Activated naive CD4-positive, alpha-beta T cell treated with anti-CD3 and anti-CD28 coated beads, Interleukin-2, amount 10 ng/mL, durations not matched to agents 5 hours and 36 hours (primary cell): ENCODE results near the gene POPDC3. TPM values are rescaled to one million over a fixed set of nuclear protein-coding genes. Genes with fewer than 3 reads are reported as not detected.

ENCODE experiments used
- total RNA-seq, 2 experiments: library from RNA; stranded (reverse); gene quantifications; one replicate each; pipeline ENCODE4 v1.2.3, GENCODE V29; 2021

The POPDC3 gene
- not detected for total RNA-seq

GRCh38 chr6:105179244-105180065 lies at the start of gene POPDC3:
POPDC3 (minus strand) TSS chr6:105180014; CDS start chr6:105161909, 18,105 bp downstream.

Other genes with a start within 250 kb of the POPDC3 start
- gene LIN28B, start 222.9 kb downstream of the POPDC3 start, total RNA-seq: not detected
- 10 to 100 TPM; 40.4 to 40.6 TPM for gene PREP, start 223.1 kb upstream of the POPDC3 start, total RNA-seq